Ramos (cell line): ENCODE results near the gene PCGF3.
"Not testable (repeated sequence)": the region's sequence is repeated elsewhere in the genome, so short reads cannot be mapped to it uniquely, and the experiment has no call there.

Source experiments
- in situ Hi-C: fragments of 300-500 bp; cut with MboI; formaldehyde crosslinking; loops from one replicate; pipeline ENCODE4 v1.14.3; 2022; ENCODE audit warnings: low sequenced_read_pairs; ENCODE audit not compliant: unreplicated experiment

The PCGF3 gene

DNA sequence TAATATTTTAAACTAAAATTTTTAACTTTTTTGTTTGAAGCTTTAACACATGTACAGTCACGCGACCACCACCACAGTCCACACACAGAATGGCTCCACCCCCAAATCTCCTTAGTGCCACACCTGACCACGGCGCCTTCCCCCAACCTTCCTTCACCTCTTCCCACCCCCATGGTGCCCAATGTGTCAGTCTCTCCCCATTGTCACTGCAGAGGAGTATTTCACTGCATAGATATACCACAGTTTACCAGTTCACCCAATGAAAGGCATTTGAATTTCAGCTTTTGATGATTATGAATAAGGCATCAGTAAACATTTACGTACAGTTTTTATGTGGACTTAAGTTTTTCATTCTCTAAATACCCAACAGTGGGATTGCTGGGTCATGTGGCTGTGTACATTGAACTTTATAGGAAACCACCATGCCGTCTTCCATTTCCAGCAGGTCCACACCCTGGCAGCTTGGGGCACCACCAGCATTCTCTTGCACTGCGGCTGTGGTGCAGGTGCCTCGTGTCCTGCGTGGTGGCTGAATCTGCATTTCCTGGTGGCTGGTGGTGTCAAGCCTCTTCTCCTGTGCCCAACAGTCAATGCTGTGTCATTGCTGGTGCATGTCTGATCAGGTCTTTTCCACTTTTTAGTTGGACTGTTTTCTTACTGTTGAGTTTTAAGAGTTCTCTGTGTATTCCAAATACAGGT lies 71.3 kb downstream of the PCGF3 start:
- in situ Hi-C loops = no loop called here

DNA sequence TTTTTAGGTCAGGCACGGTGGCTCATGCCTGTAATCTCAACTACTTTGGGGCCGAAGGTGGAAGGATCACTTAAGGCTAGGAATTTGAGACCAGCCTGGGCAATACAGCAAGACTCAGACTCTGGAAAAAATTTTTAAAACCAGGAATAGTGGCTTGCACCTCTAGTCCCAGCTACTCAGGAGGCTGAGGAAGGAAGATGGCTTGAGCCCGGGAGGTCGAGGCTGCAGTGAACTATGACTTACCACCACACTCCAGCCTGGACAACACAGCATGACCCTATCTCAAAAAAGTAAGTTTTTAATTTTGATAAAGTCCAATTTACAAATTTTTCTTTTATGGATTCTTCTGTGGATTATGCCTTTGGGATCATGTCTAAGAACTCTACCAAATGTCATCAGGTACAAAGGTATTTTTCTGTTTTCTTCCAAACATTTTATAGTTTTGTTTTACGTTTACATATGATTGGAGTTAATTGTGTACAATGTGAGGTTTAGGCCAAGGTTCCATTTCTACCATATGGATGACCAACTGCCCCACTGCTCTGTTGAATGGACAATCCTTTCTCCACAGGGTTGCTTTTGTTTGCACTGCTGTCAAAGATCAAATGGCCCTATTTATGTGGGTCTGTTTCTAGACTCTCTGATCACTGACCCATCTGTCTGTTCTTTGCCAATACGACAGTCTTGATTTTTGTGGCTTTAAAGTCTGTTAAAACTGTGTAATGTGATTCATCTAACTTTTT lies 72.1 kb downstream of the PCGF3 start:
- in situ Hi-C loops = no loop called here

DNA sequence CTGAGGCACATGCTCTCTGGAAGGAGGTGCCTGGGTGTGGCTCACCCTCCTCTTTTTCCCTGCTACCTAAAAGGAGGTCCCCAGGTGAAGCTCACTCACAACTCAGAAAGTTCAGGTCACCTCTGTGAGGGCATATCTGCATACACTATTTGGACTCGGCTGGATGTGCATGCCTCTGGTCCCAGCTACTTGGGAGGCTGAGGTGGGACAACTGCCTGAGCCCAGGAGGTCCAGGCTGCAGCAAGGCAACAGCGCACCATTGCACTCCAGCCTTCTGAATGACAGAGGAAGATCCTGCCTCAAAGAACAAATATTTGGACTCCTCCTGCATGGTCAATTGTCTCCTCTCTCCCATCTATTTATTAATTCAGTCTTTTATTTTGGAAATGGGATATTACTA lies 73.9 kb downstream of the PCGF3 start:
- in situ Hi-C loops = no loop called here

DNA sequence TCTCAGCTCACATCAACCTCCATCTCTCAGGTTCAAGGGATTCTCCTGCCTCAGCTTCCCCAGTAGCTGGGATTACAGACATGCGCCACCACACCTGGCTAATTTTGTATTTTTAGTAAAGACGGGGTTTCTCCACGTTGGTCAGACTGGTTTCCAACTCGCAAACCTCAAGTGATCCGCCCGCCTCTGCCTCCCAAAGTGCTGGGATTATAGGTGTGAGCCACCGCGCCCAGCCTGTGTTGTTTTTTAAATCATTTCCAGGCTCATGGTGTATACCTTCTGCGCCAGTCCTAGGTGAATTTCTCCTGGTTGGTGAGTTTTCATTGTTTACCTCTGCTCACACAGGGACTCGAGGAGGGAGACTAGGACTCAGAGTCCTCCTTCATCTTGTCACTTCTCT lies 74.6 kb downstream of the PCGF3 start:
- in situ Hi-C loops = not testable (repeated sequence)

DNA sequence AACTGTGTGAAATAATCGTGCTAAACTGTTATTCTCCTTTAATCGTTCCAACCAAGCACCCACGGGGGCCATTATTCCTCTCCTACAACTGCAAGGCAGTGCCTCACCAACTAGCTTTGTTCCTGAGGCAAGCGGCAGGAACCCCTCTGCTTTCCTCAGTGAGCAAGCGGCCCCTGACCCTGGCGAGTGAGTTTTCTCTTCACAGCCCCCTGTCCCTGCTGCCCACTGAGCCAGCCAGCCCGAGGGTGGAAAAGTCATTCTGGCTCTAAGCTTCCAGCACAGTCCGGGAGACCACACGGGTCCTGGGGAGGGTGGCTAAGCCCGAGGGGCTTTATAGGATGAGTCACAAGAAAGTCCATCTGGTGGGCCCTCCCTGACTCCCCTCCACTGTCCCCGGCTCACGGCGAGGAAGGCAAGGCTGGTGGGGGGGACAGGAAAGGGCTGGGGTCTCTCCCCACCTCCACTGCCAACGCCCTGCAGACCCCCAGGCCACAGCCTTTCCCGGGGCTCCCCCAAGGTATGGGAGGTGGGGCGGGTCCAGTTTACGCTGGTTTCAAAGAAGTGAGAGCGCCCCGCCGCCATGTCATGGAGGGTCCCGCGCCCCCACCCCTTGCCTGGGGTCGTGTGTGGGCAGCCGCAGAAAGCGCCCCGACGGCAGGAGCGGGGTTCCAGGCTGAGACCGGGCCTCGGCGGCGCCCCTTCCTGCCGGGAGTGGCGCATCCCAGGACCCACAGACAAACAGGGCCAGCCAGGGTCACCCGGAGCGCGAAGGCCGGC lies 75.3 kb downstream of the PCGF3 start:
- in situ Hi-C loops = no loop called here

DNA sequence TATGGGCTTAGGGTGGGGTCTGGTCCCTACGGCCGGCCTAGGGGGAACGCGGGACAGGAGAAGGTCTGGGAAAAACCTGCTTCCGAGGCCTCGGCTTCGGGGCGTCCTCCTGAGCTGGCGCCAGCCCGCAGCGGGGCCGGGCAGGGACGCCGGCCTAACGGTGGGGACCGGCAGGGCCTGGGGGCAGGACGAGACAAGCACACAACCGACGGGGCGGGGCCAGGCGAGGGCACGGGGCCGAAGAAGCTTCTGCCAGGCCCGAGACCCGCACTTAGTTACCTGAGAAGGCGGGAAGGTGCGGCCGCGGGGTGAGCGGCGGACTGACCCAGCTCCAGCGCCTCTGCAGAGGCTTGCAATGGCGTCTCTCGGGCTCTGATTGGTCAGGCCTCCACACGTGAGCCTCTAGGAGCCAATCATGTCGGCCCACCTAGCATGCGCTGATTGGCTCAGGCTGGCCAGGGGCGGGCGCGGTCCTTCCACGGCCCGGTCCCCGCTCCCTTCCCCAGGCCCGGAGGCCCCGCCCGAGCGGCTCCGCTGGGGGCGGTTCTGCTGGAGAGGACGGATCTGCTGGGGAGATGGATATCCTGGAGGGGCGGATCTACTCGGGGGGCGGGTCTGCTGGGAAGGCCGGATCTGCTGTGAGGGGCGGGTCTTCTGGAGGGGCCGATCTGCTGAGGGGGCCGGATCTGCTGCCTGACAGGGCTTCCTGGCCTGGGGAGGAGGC lies 76.0 kb downstream of the PCGF3 start:
- in situ Hi-C loops = no loop called here

GRCh38 chr4:784401-785331 lies 79.0 kb downstream of the PCGF3 start:
- in situ Hi-C loops = no loop called here

DNA sequence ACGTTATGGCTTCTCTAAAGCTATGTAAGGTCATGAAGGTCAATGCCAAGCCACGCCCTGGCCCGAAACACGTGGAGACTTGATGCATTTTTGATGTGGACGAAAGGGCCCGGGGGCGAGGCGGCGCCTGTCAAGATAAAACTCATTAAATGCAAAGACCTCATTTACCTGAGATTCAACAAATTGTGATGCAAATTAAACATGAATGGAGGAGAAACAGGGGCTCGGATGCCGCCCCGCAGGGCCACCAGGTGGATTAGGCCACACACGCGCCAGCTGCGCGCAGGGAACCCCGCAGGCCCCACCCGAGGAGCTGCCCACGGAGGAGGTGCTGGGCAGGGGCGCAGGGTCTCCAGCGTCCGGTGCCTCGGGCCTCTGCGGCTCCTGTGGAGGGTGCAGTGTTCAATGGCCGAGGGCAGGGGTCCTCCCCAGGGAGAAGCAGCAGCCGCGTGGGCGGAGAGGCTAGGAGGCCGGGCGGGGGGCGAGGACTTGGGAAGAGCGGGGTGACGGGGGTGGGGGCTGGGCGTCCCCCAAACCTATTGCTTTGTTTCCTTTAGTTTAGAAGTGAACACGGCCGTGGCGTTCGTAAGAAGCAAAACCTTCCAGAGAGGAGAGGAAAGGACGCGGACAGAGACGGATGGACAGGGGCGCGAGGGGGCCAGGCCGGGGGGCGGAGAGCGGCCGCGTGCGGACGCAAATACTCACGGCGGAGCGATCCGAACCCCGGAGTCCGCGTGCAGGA lies 79.9 kb downstream of the PCGF3 start:
- in situ Hi-C loops = no loop called here

DNA sequence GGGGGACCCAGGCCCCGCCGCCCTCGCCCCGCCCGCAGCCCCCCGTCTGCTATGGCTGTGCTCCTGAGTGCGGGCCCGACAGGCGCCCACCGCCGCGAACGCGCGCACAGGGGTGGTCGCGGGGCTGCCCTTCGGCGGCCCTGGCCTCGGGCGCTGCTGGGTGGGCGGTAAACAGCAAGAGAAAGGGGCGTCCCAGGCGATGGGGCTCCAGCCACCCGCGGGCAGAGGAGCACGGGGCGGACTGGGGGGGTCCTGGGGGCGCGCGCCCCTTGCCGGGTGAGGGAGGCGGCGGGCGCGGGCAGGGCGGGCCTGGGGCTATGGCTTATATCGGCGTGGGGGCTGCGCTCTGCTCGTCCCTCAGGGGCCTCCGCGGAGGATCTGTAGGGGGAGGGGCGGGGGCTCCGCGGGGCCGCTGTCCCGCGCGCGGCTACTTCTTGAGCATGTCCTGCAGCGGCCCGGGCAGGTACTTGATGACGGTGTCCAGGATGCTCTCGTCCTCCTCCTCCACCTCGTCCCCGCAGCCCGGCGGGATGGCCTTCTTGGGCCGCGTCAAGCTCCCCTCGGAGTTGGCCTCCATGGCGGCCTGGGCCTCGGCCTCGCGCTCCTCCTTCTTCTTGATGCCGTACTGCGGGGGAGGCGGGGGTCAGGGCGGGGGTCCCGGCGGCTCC lies 80.6 kb downstream of the PCGF3 start:
- in situ Hi-C loops = no loop called here

- in situ Hi-C loops = no loop called here
Observed at GRCh38 chr4:786861-787300, 81.2 kb downstream of the PCGF3 start.

DNA sequence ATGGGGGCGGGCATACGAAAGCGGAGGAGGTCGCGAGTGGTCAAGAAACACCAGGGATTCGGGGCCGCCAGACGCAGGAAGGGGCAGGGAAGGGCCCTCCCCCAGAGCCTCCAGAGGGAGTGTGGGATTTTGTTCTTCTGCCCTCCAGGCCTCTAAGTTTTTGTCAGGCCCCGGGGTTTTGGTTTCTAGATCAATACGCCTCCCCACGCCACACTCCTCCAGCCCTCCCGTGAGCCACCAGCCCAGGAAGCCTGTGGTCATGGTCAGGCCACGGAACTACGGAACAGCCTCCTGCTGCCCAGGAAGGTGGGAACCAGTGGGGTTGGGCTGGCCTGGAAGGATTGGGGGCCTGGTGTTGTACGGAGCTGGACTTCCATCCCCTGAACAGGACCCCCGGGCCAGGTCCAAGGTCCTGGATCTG lies 81.9 kb downstream of the PCGF3 start:
- in situ Hi-C loops = no loop called here

DNA sequence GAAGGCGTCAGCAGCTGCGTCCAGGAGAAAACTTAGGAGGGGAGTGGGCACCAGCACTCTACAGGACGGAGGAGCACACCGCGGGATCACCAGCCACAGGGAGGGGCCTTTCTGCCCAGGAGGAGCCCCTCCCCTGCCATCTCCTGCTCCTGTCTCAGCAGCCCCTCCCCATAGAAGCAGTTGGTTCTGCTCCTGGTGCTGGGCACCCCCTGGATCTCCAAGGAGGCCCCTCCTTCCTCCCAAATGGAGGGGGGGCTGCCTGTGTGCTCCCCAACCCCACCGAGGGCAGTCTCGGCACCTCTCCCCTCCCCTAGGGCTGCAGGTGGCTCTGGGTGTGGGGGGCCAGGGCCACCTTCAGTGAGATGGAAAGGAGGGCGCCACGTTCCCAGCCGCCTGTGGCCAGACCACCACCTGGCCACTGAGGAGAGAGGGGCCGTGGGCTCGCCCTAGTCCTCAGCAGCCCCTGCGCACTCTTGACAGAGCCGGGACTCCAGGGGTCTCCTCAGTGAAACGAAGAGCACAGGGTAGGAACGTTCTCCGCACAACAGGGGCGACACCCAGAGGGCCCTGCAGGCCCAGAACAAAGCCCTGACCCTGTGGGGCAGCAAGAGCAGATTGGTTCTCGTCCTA lies 82.5 kb downstream of the PCGF3 start:
- in situ Hi-C loops = no loop called here

- in situ Hi-C loops = no loop called here
Observed at GRCh38 chr4:788636-789297, 83.1 kb downstream of the PCGF3 start.

- in situ Hi-C loops = no loop called here
Observed at GRCh38 chr4:789571-790465, 84.2 kb downstream of the PCGF3 start.

GRCh38 chr4:790466-790820 lies 84.8 kb downstream of the PCGF3 start:
- in situ Hi-C loops = no loop called here

DNA sequence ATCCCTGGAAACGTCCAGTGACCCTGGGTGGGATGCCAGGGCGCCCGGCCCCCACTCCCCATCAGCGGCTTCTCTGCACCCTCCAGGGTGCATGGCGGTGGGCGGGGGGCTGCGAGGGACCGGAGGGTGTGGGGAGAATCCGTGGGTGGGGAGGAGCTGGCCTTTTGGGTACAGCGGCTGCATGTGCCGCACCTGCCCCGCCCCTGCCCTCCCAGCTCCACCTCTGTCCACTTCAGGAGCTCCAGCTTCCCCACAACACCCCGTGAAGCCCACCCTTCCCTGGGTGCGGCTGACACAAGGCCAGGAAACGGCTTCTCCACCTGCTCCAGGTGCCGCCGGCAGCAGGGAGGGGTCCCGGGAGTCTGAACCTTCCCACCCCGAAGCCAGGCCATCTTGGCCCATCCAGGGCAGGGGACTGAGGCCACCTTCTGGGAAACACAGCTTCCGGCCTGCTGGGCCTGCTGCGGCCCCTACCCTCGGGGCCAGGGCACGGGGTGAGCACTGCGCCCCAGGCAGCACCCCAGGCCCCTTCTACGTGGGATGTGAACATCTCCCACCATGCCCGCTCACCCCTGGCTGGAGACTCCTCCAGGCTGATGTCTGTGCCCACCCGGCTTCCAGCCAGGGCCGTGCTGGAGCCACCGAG lies 85.7 kb downstream of the PCGF3 start:
- in situ Hi-C loops = no loop called here
